HG02973 (cell line): ENCODE measurements around the gene S100A14.
"Not testable (repeated sequence)": the region's sequence is repeated elsewhere in the genome, so short reads cannot be mapped to it uniquely, and the experiment has no call there.

Source experiments
- ATAC-seq: cut with Tn5 transposase; IDR thresholded peaks from one replicate; pipeline ENCODE4 v1.9.1; 2021; ENCODE audit warnings: moderate library complexity; ENCODE audit not compliant: unreplicated experiment

S100A14 gene

DNA sequence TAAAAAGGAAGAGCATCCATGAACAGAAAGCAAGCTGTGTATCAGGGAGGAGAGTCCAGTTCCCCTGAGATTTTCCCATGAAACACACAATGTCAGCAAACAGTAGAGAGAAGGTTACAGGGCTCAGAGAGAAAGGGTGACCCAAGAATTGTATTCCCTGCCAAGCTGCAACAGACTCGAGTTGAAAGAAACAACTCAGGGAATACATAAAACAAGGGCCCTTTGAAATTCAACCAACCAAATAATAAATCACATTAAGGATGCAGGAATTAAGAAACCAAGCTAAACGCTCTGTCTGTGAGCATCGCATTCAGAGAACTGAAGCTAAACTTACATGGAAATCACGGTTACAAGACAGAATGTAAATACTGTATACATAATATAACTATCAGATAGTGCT, 23.4 kb downstream of the S100A14 start:
- no peak for ATAC-seq

DNA sequence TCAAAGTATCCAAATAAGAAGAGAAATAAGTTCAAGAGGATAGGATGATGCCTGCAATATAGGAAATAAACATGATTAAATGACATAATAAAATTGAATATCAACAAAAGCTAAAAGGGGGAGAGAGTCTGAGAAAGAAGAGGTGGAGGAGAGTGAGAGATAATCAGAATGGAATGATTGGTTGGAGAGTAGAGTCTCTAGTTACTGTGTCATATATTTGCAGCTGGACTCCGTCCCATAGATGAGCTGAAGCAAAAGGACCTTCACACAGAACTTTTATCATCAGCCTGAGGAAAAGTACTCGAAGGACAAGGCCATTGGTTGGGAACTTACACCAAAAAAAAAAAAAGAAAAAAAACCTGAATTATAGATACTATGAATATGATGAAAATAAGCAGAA, 27.6 kb downstream of the S100A14 start:
- ATAC-seq, result no peak

DNA sequence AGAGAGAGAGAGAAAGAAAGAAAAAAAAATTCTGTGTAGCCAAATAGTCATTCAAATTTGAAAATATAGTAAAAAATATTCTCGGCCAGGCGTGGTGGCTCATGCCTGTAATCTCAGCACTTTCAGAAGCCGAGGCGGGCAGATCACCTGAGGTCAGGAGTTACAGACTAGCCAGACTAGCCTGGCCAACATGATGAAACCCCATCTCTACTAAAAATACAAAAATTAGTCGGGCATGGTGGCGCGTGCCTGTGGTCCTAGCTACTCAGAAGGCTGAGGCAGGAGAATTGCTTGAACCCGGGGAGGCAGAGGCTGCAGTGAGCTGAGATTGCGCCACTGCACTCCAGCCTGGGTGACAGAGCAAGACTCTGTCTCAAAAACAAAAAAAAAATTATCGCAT, 28.1 kb downstream of the S100A14 start:
- not testable (repeated sequence) for ATAC-seq

DNA sequence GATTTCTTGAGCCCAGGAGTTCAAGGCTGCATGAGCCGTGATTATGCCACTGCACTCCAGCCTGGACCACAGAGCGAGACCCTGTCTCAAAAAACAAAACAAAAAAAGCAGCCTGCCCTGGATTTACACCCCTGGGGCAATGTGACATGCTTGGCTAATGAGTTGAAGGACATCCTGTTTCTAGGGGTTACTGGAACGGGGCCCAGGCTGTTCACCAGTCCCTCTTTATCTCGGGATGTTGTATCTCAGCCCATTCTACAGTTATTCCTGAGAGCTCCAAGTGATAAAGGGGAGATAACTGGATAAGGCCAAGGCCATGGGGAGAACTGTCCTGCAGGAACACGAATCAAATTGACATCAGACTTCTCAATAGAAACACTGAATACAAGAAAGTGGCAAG, 28.8 kb downstream of the S100A14 start:
- no peak for ATAC-seq

DNA sequence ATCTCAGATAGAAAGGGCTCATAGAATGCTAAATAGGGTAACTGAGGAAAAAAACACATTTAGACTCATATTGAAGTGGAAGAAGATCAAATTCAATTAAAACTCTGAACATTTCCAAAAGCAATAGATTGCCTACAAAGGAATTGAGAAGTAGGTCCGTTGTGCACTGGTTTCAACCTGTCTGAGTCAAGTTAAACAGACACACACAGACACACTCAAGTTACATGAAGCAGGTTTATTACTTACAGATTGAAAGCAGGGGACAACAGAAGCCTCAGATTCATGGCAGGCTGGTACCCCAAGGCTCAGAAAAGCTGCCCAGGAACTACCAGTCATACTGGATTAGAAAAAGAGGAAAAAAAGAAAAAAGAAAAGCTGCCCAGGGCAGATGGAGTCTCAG, 29.8 kb downstream of the S100A14 start:
- ATAC-seq, result no peak

DNA sequence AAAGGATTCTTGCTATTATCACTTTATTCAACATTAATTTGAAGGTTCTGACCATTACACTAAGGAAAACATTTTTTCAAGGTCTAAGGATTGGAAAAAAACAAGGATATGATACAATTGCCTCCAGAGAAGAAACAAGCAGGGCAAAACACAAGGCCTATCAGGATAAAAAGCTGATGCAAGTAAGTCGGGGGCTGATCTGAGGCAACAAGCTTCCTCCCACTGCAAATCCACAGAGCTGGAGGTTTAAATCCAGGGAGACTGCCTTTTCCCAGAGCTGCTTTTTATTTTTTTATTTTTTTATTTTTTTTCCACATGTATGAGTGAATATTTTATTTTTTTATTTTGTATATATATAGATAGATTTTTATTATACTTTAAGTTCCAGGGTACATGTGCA, 31.1 kb downstream of the S100A14 start:
- ATAC-seq, result no peak

DNA sequence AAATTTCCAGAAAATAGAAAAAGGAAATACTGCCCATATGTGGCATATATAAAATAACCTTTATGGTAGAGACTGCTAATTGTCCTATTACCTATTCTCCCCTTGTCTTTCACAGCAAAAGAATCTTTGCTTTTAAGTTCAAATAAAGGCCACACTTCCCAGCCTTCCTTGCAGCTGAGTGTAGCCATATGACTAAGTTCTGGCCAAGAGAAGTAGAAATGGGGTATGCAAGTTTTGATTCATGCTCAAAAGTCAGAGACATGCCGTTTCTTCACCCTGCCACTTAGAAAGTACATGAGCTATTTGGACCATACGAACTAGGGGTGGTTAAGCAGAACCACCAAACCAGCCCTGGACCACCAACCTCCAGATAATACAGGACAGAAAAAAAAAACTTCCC, 32.1 kb downstream of the S100A14 start:
- no peak for ATAC-seq

DNA sequence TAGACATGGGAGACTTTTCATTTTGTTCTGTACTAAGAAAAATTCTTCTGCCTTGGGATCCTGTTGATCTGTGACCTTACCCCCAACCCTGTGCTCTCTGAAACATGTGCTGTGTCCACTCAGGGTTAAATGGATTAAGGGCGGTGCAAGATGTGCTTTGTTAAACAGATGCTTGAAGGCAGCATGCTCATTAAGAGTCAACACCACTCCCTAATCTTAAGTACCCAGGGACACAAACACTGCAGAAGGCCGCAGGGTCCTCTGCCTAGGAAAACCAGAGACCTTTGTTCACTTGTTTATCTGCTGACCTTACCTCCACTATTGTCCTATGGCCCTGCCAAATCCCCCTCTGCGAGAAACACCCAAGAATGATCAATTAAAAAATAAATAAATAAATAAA, 32.6 kb downstream of the S100A14 start:
- not testable (repeated sequence) for ATAC-seq

DNA sequence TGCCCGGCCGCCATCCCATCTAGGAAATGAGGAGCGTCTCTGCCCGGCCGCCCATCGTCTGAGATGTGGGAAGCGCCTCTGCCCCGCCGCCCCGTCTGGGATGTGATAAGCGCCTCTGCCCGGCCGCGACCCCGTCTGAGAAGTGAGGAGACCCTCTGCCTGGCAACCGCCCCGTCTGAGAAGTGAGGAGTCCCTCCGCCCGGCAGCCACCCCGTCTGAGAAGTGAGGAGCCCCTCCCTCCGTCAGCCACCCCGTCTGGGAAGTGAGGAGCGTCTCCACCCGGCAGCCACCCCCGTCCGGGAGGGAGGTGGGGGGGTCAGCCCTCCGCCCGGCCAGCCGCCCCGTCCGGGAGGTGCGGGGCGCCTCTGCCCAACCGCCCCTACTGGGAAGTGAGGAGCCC, 33.3 kb downstream of the S100A14 start:
- ATAC-seq, result not testable (repeated sequence)

DNA sequence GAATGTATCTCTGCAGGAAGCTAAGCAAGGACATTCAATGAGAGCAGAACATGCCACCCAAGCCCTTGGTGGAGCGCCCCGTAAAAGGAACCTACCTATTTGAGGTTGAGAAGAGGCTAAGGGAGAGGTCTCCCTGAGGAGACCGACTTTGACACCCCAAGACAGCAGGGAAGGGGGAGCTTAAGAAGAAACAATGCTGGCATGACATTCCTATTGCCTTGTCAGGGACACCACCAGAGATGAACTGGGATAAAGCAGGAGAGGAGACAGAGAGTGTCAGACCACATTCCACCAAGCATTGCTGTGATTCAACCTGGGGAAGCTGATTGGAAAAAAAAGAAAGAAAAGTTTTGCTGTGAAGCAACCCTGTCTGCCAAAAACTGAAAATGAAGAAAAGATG, 37.2 kb downstream of the S100A14 start:
- no peak for ATAC-seq

DNA sequence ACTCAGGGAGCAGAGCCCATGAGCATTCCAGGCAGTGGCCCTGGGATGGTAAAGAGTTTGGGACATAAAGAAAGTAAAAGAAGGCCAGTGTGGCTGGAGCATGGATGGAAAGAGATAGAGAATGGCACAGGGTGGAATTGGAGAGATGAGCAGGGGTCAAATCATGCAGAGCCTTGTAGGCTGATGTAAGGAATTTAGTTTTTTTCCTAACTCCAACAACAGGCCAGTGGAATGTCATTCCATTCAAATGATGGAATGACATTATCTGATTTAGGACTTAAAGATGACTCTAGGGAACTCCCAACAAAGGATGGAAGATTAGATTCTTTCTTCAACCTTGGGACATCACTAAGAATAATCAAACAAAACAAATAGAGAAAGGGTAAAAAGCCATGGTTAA, 37.6 kb downstream of the S100A14 start:
- ATAC-seq, result no peak

DNA sequence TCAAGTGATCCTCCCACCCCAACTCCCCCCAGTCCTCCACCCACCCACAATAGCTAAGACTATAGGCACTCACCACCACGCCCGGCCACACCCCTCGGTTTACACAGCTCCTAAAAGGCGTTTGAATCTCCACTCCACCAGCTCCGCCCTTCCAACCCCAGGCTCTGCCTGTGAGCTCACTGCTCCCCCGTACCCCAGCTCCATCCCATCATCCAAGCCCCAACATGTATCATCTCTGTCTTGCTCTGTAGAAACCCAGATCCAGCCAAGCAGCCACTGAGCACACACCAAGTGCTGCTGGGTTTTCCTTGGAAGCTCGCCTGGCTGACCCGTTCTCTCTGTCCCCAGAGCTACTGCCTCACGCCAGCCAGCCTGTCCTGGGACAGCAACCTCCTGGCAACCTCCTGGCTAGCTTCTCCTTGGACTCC, 38.5 kb downstream of the S100A14 start:
- ATAC-seq, result no peak

DNA sequence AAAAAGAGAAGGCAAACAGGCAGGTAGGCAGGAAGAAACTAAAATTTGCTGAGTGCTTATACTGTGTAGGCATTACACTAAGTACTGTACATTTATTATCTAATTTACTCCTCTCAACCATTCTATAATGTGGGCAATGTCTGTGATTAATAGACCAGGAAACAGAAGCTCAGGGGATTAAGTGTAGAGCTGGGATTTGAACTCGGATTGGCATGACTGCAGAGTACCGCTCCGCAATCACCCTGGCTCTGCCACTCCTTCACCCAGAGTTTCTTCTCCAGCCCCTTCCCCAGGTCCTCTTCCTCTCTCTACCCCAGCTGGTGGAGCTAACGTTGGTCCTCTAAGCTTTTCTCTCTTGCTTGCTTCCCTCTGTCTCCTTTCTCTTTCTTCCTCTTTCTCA, 39.0 kb downstream of the S100A14 start:
- no peak for ATAC-seq

DNA sequence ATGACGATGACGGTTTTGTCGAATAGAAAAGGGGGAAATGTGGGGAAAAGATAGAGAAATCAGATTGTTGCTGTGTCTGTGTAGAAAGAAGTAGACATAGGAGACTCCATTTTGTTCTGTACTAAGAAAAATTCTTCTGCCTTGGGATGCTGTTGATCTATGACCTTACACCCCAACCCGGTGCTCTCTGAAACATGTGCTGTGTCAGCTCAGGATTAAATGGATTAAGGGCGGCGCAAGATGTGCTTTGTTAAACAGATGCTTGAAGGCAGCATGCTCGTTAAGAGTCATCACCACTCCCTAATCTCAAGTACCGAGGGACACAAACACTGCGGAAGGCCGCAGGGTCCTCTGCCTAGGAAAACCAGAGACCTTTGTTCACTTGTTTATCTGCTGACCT, 40.6 kb downstream of the S100A14 start:
- not testable (repeated sequence) for ATAC-seq

DNA sequence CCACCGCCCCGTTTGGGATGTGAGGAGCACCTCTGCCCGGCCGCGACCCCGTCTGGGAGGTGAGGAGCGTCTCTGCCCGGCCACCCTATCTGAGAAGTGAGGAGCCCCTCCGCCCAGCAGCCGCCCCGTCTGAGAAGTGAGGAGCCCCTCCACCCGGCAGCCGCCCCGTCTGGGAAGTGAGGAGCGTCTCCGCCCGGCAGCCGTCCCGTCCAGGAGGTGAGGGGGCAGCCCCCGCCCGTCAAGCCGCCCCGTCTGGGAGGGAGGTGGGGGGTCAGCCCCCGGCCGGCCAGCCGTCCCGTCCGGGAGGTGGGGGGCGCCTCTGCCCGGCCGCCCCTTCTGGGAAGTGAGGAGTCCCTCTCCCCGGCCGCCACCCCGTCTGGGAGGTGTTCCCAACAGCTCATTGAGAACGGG, 41.0 kb downstream of the S100A14 start:
- not testable (repeated sequence) for ATAC-seq

DNA sequence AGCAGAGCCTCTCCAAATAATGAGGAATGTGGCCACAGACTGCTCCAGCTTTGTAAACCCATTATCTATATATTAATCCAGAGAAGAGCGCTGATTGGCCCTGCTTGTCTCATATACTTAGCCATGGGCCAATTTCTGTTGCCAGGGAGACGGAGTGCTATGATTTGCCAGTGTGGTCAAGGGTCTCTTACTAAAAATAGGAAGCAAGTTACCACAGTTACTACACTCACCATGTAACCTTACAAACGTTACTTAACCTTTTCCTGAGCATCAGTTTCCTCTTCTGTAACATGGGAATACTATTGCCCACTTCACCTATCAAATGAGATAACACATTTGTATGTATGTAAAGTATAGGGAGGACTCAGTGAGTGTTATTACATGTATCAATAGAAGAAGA, 42.8 kb downstream of the S100A14 start:
- ATAC-seq, result no peak

DNA sequence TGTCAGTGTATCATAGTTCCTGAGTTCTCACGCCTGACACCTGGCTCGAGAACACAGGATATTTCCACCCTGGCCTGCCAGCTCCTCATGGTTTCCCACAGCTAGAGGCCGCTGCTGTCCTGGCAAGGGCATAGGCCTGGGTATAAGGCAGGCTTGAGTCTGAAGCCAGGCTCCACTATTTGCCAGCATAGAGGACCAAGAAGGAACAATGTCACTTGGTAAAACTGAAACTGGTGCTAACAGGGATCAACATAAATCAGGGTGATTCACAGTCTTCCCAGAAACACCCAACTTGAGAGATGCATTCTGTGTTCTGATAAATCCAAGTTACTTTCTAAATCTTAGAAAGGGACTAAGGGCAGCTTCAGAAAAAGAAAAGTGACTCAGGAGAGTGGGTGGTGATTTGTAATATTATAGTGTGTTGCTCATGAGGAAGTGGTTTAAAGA, 43.5 kb downstream of the S100A14 start:
- no peak for ATAC-seq

DNA sequence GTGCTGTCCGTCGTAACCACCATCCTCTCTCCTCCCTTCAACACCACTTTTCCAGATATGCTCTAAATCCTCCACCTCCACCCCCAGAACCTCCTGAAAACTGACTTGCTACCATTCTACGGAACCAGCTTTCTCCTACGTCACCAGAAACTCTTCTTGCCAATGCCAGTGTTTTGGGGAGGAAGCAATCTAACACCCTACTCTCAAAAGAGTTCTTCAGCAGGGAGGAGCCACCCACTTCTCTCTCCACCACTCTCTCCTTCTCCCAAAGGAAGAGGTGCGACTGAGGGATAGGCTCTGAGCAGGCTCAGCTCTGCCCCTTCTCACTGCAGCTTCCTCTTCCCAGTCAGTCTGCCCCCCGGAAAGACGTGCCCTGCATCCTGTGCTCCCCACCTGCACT, 44.4 kb downstream of the S100A14 start:
- no peak for ATAC-seq

DNA sequence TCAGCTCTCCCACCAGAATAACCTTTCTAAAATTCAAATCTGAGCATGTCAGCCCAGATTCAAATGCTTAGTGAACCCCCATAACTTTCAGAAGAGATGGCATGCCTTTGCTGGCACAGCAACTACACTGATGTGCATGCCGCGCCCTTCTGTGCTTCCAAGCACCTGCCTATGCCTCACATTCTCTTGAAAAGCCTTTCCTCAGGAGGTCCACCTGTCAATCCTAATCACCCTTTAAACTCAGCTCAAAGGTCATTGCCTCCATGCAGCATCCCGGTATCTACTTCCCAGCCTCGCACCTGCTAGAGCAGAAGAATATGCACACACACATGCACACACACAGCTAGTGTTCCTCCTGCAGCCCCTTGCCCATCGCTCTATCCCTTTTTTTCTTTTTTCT, 45.3 kb downstream of the S100A14 start:
- ATAC-seq, result no peak

DNA sequence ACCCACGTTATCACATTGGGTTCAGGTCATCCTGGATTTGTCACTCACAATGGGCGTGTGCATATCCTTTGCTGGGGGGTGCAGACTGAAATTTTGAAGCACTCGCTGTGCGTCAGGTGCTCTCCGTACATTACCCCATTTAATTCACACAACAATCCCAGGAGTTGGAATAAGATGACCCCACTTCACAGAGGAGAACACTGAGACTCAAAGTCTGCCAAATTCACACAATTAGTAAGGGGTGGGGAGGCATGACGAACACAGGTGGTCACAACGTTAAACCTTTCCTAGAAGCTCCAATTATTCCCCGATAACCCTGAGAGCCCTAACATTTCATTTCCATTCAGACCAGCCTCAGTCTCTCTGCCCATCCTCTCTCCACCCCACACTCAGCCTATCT, 46.7 kb downstream of the S100A14 start:
- no peak for ATAC-seq

DNA sequence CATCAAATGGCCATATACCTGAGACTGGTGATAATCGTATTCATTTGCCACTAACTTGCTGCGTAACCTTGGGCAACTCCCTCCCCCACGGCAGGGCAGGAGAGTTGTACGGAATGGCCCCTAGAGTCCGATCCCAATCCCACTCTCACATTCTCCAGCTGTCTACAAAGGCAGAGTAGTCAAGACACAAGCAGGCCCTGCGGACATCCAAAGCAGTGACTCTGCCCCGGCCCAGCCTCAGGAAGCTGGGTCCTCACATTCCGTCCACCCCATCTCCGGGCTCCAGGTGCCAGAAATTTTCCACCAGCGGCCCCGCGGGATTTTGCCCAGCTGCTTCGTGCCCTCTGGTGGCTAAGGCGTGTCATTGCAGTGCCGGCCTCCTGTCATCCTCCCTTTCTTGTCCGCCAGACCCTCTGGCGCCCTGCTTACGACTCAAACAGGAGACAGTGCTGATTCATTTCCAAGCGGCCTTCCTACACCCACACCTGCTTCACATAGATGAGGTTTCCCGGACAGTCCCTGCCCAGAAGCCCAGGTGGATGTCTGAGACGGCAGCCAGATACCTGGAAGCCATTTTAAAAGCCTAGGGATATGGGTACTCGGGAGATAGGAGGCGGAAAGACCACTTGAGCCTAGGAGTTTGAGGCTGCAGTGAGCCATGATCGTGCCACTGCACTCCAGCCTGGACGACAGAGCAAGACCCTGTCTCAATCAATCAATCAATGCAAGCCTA, 47.6 kb downstream of the S100A14 start:
- no peak for ATAC-seq

DNA sequence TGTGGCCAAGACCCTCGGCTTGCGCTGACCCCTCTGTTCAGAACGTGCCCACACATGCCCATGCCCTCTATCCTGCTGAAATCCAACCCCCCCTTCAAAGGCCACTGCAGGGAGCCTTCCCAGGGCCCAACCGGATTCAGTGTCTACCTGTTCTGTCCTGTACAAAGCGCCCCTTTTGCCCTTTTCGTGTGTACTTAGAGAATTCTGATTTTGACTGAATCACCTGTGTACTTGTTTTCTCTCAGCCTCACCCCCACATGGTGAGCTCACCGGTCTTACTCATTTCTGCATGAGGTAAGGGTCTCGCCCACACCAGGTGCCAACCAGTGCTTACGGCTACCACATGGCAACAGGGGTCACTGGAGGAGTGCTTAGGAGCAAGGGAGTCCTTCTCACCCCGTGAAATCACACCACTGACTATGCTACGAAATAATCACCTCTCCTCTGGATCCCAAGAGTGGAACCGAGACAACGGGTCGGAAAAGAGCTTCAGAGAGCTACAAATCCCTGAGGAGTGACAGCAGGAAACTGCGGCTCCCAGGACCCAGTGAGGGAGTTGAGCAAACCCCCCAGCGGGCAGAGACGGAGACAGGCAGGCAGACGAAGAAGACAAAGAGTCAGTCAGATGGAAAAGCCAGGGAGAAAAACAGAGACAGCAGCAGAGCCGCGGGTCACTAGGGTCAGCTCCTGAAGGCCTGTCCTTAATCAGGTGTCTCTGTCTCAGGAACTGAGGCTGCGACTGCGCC, 48.3 kb downstream of the S100A14 start:
- no peak for ATAC-seq
